ENCODE data around the gene LTC4S.
A peak's percentile ranks its signal among the peaks of the same experiment; 100 is the strongest.
"Not testable (repeated sequence)": the region's sequence is repeated elsewhere in the genome, so short reads cannot be mapped to it uniquely, and the experiment has no call there.

Gene LTC4S

GRCh38 chr5:179793468-179794139, at the start of gene LTC4S:
Gene LTC4S (plus strand): TSS chr5:179793986. CDS start chr5:179794081, 95 bp downstream.
- DNase-seq (ENCODE audit: low spot score): peak; percentile 67

GRCh38 chr5:179744106-179744505, 49.7 kb upstream of the LTC4S start:
- not testable (repeated sequence) for DNase-seq (ENCODE audit: low spot score)

GRCh38 chr5:179746872-179747271, 46.9 kb upstream of the LTC4S start:
- DNase-seq (ENCODE audit: low spot score): no peak

- DNase-seq (ENCODE audit: low spot score): no peak
Observed at GRCh38 chr5:179747811-179748210, 46.0 kb upstream of the LTC4S start.

GRCh38 chr5:179749857-179750508, 43.8 kb upstream of the LTC4S start:
- DNase-seq (ENCODE audit: low spot score): no peak

- no peak for DNase-seq (ENCODE audit: low spot score)
Observed at GRCh38 chr5:179753971-179754370, 39.8 kb upstream of the LTC4S start.

- no peak for DNase-seq (ENCODE audit: low spot score)
Observed at GRCh38 chr5:179755022-179755421, 38.8 kb upstream of the LTC4S start.

GRCh38 chr5:179758955-179759354, 34.8 kb upstream of the LTC4S start:
- no peak for DNase-seq (ENCODE audit: low spot score)

- no peak for DNase-seq (ENCODE audit: low spot score)
Observed at GRCh38 chr5:179759581-179760551, 33.9 kb upstream of the LTC4S start.

- DNase-seq (ENCODE audit: low spot score): peak; percentile 43
Observed at GRCh38 chr5:179762079-179762780, 31.6 kb upstream of the LTC4S start.

- no peak for DNase-seq (ENCODE audit: low spot score)
Observed at GRCh38 chr5:179762781-179763176, 31.0 kb upstream of the LTC4S start.

- DNase-seq (ENCODE audit: low spot score): peak; percentile 82
Observed at GRCh38 chr5:179763215-179763945, 30.4 kb upstream of the LTC4S start.

GRCh38 chr5:179764056-179764455, 29.7 kb upstream of the LTC4S start:
- no peak for DNase-seq (ENCODE audit: low spot score)

- peak; percentile 86 for DNase-seq (ENCODE audit: low spot score)
Observed at GRCh38 chr5:179765400-179765799, 28.4 kb upstream of the LTC4S start.

GRCh38 chr5:179766021-179766725, 27.6 kb upstream of the LTC4S start:
- DNase-seq (ENCODE audit: low spot score): peak; percentile 87

GRCh38 chr5:179766726-179767455, 26.9 kb upstream of the LTC4S start:
- peak; percentile 90 for DNase-seq (ENCODE audit: low spot score)

GRCh38 chr5:179767496-179768100, 26.2 kb upstream of the LTC4S start:
- DNase-seq (ENCODE audit: low spot score): no peak

- no peak for DNase-seq (ENCODE audit: low spot score)
Observed at GRCh38 chr5:179768326-179769085, 25.3 kb upstream of the LTC4S start.

GRCh38 chr5:179769271-179769670, 24.5 kb upstream of the LTC4S start:
- no peak for DNase-seq (ENCODE audit: low spot score)
